Gastrocnemius medialis (tissue), 4 donors: ENCODE measurements around the gene PANK4.

Experiments
- POLR2A ChIP-seq, 2 donors: fragments of 450-650 bp; IDR thresholded peaks; one replicate each; pipeline ENCODE4 v1.6.1; 2017; ENCODE audit warnings: antibody characterized with exemption in 2 of 2, mild to moderate bottlenecking in 2 of 2, moderate library complexity in 2 of 2
- TF ChIP-seq, protein P1 (sequence below), 5 experiments: fragments of 450-650 bp in 3 of 5; fragments of 200-600 bp in 2 of 5; sonication (generic) in 2 of 5; IDR thresholded peaks in 4 of 5; conservative IDR thresholded peaks in 1 of 5; 1 replicate in 4 of 5; 2 replicates in 1 of 5; pipeline ENCODE4 v1.5.1; 2016 to 2019; ENCODE audit warnings: antibody characterized with exemption in 5 of 5, mild to moderate bottlenecking in 3 of 5, moderate library complexity in 3 of 5

GRCh38 chr1:2515763-2516080, 10.7 kb downstream of the PANK4 start:
- TF ChIP-seq, protein P1, sequence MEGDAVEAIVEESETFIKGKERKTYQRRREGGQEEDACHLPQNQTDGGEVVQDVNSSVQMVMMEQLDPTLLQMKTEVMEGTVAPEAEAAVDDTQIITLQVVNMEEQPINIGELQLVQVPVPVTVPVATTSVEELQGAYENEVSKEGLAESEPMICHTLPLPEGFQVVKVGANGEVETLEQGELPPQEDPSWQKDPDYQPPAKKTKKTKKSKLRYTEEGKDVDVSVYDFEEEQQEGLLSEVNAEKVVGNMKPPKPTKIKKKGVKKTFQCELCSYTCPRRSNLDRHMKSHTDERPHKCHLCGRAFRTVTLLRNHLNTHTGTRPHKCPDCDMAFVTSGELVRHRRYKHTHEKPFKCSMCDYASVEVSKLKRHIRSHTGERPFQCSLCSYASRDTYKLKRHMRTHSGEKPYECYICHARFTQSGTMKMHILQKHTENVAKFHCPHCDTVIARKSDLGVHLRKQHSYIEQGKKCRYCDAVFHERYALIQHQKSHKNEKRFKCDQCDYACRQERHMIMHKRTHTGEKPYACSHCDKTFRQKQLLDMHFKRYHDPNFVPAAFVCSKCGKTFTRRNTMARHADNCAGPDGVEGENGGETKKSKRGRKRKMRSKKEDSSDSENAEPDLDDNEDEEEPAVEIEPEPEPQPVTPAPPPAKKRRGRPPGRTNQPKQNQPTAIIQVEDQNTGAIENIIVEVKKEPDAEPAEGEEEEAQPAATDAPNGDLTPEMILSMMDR (IDR thresholded peaks at IDR 0.05 in 4 of 5, conservative IDR thresholded peaks at IDR 0.05 in 1 of 5), result no peak
- no peak for TF ChIP-seq POLR2A (IDR thresholded peaks at IDR 0.05)
